ENCODE measurements around the gene KRT34.

The KRT34 gene

DNA sequence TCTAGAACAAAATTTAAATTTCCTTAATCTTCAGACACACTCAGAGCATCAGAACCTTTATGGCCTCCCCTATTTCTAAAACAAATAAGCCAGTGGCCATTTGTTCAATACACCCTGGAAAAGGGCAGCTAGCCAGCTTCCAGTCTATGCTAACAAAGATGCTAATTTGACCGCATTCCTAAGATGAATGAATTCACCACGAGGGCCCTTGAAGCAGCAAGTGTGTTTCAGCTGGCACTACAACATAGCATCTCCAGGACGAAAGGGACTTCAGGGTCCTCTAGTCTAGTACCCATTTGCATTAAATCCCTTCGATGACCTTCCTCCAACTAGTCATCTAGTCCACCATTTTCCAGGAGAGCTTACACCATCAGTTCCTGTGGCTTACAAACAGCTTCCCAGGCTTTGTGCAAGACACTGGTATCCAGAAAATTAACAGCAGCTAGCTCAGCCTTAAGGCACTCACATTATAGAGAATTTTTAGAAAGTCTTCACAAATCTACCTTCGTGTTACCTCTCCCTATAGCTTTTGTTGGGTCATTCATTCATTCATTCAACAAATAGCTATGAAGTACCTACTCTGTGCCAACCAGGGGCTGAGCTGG, 31.3 kb upstream of the KRT34 start:
- TF ChIP-seq TEAD4 (IDR thresholded peaks at IDR 0.05) (no peak), EGR1 (IDR thresholded peaks at IDR 0.05) (no peak), FOXM1 (IDR thresholded peaks at IDR 0.05; ENCODE audit: borderline replicate concordance, low read depth) (no peak), CEBPB (IDR thresholded peaks at IDR 0.05) (no peak), CREB1 (IDR thresholded peaks at IDR 0.05; ENCODE audit: low read depth) (no peak), TCF12 (IDR thresholded peaks at IDR 0.05; ENCODE audit: low read depth) (no peak), RAD21 (IDR thresholded peaks at IDR 0.05; ENCODE audit: low read depth) (no peak), NFIC (IDR thresholded peaks at IDR 0.05) (no peak), TAF1 (IDR thresholded peaks at IDR 0.05; ENCODE audit: low read depth) (no peak), YY1 (IDR thresholded peaks at IDR 0.05; ENCODE audit: low read depth) (no peak)
- TF ChIP-seq, protein P1, sequence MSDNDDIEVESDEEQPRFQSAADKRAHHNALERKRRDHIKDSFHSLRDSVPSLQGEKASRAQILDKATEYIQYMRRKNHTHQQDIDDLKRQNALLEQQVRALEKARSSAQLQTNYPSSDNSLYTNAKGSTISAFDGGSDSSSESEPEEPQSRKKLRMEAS (IDR thresholded peaks at IDR 0.05), result no peak
- TF ChIP-seq, protein P2, sequence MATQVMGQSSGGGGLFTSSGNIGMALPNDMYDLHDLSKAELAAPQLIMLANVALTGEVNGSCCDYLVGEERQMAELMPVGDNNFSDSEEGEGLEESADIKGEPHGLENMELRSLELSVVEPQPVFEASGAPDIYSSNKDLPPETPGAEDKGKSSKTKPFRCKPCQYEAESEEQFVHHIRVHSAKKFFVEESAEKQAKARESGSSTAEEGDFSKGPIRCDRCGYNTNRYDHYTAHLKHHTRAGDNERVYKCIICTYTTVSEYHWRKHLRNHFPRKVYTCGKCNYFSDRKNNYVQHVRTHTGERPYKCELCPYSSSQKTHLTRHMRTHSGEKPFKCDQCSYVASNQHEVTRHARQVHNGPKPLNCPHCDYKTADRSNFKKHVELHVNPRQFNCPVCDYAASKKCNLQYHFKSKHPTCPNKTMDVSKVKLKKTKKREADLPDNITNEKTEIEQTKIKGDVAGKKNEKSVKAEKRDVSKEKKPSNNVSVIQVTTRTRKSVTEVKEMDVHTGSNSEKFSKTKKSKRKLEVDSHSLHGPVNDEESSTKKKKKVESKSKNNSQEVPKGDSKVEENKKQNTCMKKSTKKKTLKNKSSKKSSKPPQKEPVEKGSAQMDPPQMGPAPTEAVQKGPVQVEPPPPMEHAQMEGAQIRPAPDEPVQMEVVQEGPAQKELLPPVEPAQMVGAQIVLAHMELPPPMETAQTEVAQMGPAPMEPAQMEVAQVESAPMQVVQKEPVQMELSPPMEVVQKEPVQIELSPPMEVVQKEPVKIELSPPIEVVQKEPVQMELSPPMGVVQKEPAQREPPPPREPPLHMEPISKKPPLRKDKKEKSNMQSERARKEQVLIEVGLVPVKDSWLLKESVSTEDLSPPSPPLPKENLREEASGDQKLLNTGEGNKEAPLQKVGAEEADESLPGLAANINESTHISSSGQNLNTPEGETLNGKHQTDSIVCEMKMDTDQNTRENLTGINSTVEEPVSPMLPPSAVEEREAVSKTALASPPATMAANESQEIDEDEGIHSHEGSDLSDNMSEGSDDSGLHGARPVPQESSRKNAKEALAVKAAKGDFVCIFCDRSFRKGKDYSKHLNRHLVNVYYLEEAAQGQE (IDR thresholded peaks at IDR 0.05; ENCODE audit: low read depth), result no peak
- TF ChIP-seq, protein P3, sequence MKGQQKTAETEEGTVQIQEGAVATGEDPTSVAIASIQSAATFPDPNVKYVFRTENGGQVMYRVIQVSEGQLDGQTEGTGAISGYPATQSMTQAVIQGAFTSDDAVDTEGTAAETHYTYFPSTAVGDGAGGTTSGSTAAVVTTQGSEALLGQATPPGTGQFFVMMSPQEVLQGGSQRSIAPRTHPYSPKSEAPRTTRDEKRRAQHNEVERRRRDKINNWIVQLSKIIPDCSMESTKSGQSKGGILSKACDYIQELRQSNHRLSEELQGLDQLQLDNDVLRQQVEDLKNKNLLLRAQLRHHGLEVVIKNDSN (IDR thresholded peaks at IDR 0.05), result no peak

DNA sequence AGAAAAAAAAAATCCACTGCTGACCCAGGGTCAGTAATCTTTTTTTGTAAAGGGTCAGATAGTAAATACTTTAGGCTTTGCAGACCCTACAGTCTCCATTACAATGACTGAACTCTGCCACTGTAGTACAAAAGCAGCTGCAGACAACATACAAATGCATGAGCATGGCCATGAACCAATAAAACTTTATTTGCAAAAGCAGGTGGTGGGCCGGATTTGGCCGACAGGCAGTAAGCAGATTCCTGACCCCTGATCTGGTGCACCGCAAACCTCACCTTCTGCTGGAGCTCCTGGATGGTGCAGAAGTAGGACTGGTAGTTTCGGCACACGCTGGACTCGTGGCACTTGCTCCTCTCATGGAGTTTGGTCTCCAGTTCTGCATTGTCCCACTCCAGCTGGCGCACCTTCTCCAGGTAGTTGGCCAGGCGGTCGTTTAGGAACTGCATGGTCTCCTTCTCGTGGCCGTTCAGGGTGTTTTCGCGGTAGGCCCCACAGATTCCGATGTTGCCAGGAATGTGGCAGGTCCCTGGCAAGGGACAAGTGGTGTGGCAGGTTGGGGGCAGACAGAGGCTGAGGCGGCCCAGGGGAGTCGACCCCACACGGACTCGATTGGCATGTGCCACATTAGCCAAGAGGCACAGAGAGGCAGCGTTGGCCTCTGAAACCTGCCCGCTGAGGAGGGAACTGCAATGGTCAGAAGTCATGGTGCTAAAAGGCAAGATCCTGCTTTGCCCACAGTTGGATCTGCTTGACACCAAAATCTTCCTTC, 29.1 kb upstream of the KRT34 start:
- TF ChIP-seq FOXM1 (IDR thresholded peaks at IDR 0.05; ENCODE audit: borderline replicate concordance, low read depth) (no peak), EP300 (IDR thresholded peaks at IDR 0.05; ENCODE audit: borderline replicate concordance) (no peak), TAF1 (IDR thresholded peaks at IDR 0.05; ENCODE audit: low read depth) (no peak), EGR1 (IDR thresholded peaks at IDR 0.05) (no peak)
- TF ChIP-seq, protein P2 (IDR thresholded peaks at IDR 0.05; ENCODE audit: low read depth), result no peak

DNA sequence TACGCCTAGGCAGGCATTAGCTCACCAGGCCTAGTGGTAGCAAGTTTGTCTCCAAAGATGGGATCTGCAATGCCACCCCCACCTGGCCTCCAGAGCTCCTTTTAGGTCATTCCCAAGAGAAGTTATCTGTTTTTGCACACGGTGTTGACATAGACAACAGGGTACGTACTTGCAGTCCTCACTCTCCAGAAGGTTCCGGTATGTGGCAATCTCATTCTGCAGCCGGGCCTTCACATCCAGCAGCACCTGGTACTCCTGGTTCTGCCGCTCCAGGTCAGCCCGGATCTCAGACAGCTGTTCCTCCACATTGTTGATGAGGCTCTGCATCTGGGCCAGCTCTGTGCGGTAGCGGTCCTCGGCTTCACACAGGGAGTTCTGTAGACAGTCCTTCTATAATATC, 25.1 kb upstream of the KRT34 start:
- TF ChIP-seq NFIC (IDR thresholded peaks at IDR 0.05) (no peak), TCF12 (IDR thresholded peaks at IDR 0.05; ENCODE audit: low read depth) (no peak), EP300 (IDR thresholded peaks at IDR 0.05; ENCODE audit: borderline replicate concordance) (no peak), CREB1 (IDR thresholded peaks at IDR 0.05; ENCODE audit: low read depth) (no peak), TAF1 (IDR thresholded peaks at IDR 0.05; ENCODE audit: low read depth) (no peak)

DNA sequence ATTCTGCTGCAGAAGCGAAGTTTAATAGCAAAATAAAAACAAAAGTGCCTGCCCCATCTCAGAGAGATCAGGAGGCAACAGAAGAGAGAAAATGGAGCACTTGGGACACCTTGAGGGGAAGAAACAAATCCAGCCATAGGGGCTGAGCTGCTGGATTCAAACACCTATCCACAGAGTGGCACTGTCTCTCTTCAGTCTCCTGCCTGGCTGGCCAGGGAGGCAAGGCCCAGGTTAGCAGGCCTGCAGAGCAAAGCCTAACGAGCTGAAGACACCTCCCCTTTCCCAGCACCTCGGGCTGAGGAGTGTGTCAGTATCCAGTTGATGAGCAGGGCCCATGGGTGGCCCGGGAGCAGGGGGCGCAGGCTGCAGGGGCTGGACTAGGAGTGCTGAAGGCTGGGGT, 24.1 kb upstream of the KRT34 start:
- TF ChIP-seq, protein P1 (IDR thresholded peaks at IDR 0.05), result no peak
- TF ChIP-seq TEAD4 (IDR thresholded peaks at IDR 0.05) (no peak), EP300 (IDR thresholded peaks at IDR 0.05; ENCODE audit: borderline replicate concordance) (no peak), YY1 (IDR thresholded peaks at IDR 0.05; ENCODE audit: low read depth) (no peak), RAD21 (IDR thresholded peaks at IDR 0.05; ENCODE audit: low read depth) (peak; percentile 38), ZBTB7A (IDR thresholded peaks at IDR 0.05; ENCODE audit: low read depth) (no peak), FOXM1 (IDR thresholded peaks at IDR 0.05; ENCODE audit: borderline replicate concordance, low read depth) (no peak)

DNA sequence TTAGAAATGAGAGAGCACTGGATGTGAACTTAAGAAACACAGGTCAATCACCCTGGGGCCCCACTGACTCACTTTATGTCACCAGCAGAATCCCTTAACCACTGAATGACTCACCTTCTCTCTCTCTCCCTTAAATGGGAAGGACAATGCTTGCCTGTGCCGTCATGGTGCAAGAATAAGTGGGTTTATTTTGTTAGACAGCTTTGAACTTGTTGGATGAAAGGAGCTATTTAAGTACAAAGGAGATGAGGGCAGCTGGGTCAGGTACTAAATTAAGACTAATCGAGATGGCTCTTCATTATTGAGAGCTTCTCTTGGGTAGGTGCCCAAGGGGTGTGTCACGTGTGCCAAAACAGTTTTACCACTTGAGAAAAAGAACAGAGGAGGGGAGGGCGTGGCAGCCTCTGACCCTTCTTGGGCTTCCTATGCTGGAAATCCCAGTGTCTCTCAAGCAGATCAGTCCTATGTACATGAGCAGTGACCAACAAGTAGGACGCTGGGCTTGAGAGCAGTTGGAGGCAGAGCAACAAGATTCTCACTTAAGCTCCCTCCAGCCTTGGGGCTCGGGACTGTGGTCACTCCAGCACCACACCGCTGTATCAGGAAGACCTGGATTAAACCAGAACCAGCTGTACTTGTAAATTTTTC, 22.0 kb upstream of the KRT34 start:
- no peak for TF ChIP-seq TEAD4 (IDR thresholded peaks at IDR 0.05)
- TF ChIP-seq NFIC (IDR thresholded peaks at IDR 0.05), result no peak
- TF ChIP-seq EGR1 (IDR thresholded peaks at IDR 0.05), result no peak
- TF ChIP-seq, protein P2 (IDR thresholded peaks at IDR 0.05; ENCODE audit: low read depth), result no peak
- no peak for TF ChIP-seq EP300 (IDR thresholded peaks at IDR 0.05; ENCODE audit: borderline replicate concordance)
- no peak for TF ChIP-seq FOXM1 (IDR thresholded peaks at IDR 0.05; ENCODE audit: borderline replicate concordance, low read depth)
- no peak for TF ChIP-seq CREB1 (IDR thresholded peaks at IDR 0.05; ENCODE audit: low read depth)
- TF ChIP-seq, protein P3 (IDR thresholded peaks at IDR 0.05), result no peak
- TF ChIP-seq, protein P1 (IDR thresholded peaks at IDR 0.05), result no peak
- no peak for TF ChIP-seq ZBTB7A (IDR thresholded peaks at IDR 0.05; ENCODE audit: low read depth)
- no peak for TF ChIP-seq YY1 (IDR thresholded peaks at IDR 0.05; ENCODE audit: low read depth)
- TF ChIP-seq TAF1 (IDR thresholded peaks at IDR 0.05; ENCODE audit: low read depth), result no peak
- TF ChIP-seq CEBPB (IDR thresholded peaks at IDR 0.05), result no peak
- TF ChIP-seq TCF12 (IDR thresholded peaks at IDR 0.05; ENCODE audit: low read depth), result no peak
- no peak for TF ChIP-seq RAD21 (IDR thresholded peaks at IDR 0.05; ENCODE audit: low read depth)
